HepG2 (cell line): Measurements from ENCODE around the gene MND1. TPM values are rescaled to one million over a fixed set of nuclear protein-coding genes. Genes with fewer than 3 reads are reported as not detected.

Experiments
- ATAC-seq: fragments of 200-7000 bp; cut with Tn5 transposase; 3 replicates; pipeline ENCODE4 v1.9.1; 2020; ENCODE audit warnings: mild to moderate bottlenecking, moderate library complexity
- BruUV-seq: library from RNA; stranded (reverse); fragments of 400-500 nt; replicated peaks from 2 replicates; lab custom pipeline; 2021; lab: Mats Ljungman, UMichigan
- CTCF ChIA-PET: fragments of 300-600 bp; formaldehyde crosslinking; extraction: SDS; loops from one replicate; lab custom pipeline; 2021; ENCODE audit warnings: low total read pairs, inconsistent platforms, low intra/inter-chr PET ratio; lab: Yijun Ruan, JAX
- POLR2A ChIA-PET: fragments of 350-600 bp; sonication (Branson Sonifier 250); formaldehyde crosslinking; loops from one replicate; lab custom pipeline; 2020; ENCODE audit warnings: antibody characterized with exemption, inconsistent platforms; lab: Yijun Ruan, JAX
- DNase-seq: peaks from one replicate; pipeline ENCODE4 v3.0.0-alpha.2; 2015; ENCODE audit warnings: low spot score
- FAIRE-seq: peaks from 3 replicates; lab custom pipeline; 2011; peaks lifted over from hg19 to GRCh38; lab: Jason Lieb, UNC
- H2AFZ ChIP-seq: one replicate; pipeline ENCODE4 v1.6.1; 2011; ENCODE audit warnings: low read length, inconsistent platforms
- H3K27ac ChIP-seq: fragments of 300-600 bp; 3 replicates; pipeline ENCODE4 v1.8.0; 2011; ENCODE audit warnings: mixed run types, mild to moderate bottlenecking, mixed read lengths, low read length, inconsistent platforms; ENCODE audit not compliant: insufficient read depth; ENCODE audit errors: extremely low read length
- H3K27me3 ChIP-seq, 2 experiments: fragments of 200-600 bp in 1 of 2; 2 replicates in 1 of 2; 3 replicates in 1 of 2; pipeline versions ENCODE4 v1.6.0 to v1.8.0; 2011; ENCODE audit warnings: low read length in 2 of 2, mild to moderate bottlenecking in 2 of 2, moderate library complexity in 2 of 2, inconsistent platforms in 1 of 2; ENCODE audit not compliant: insufficient read depth in 2 of 2, control insufficient read depth in 1 of 2
- H3K36me3 ChIP-seq, 2 experiments: fragments of 200-600 bp in 1 of 2; replicated peaks in 1 of 2; 2 replicates in 1 of 2; 3 replicates in 1 of 2; pipeline versions ENCODE4 v1.5.1 to v1.8.0; 2011; ENCODE audit warnings: low read length in 2 of 2, inconsistent platforms in 1 of 2; ENCODE audit not compliant: insufficient read depth in 2 of 2, control insufficient read depth in 1 of 2
- H3K4me1 ChIP-seq: 2 replicates; pipeline ENCODE4 v1.5.1; 2012; ENCODE audit warnings: low read length, inconsistent platforms; ENCODE audit not compliant: insufficient read depth
- H3K4me2 ChIP-seq: 2 replicates; pipeline ENCODE4 v1.6.0; 2011; ENCODE audit warnings: low read depth, low read length, inconsistent platforms
- H3K4me3 ChIP-seq, 3 experiments: fragments of 200-600 bp in 1 of 3; sonication (generic), shearing (Covaris generic) in 1 of 3; replicated peaks in 1 of 3; 2 replicates each; pipeline ENCODE4 v1.5.1; 2011 to 2016; ENCODE audit warnings: low read length in 3 of 3, inconsistent platforms in 2 of 3, low read depth in 2 of 3, mild to moderate bottlenecking in 2 of 3, control low read depth in 1 of 3, mixed read lengths in 1 of 3; ENCODE audit not compliant: insufficient read depth in 1 of 3
- H3K79me2 ChIP-seq: one replicate; pipeline ENCODE4 v1.6.1; 2011; ENCODE audit warnings: low read length, inconsistent platforms; ENCODE audit not compliant: insufficient read depth
- H3K9ac ChIP-seq: 2 replicates; pipeline ENCODE4 v1.6.0; 2011; ENCODE audit warnings: mild to moderate bottlenecking, low read depth, low read length, inconsistent platforms; ENCODE audit not compliant: insufficient read depth
- H3K9me3 ChIP-seq: 2 replicates; pipeline ENCODE4 v1.5.1; 2012; ENCODE audit warnings: mild to moderate bottlenecking, low read length
- H4K20me1 ChIP-seq: 2 replicates; pipeline ENCODE4 v1.6.0; 2011; ENCODE audit warnings: inconsistent platforms, mild to moderate bottlenecking, low read length, moderate library complexity; ENCODE audit not compliant: insufficient read depth
- ETV6 ChIP-seq: sonication (generic); formaldehyde crosslinking; conservative IDR thresholded peaks from 2 replicates; pipeline ENCODE4 v1.4.0; 2020; ENCODE audit warnings: missing genetic modification reagents
- GFI1 ChIP-seq: sonication (generic); formaldehyde crosslinking; IDR thresholded peaks from 2 replicates; pipeline ENCODE4 v1.5.0; 2020; ENCODE audit warnings: missing genetic modification reagents, mild to moderate bottlenecking, borderline replicate concordance
- HMG20B ChIP-seq: conservative IDR thresholded peaks from 2 replicates; pipeline ENCODE4 v1.6.1; 2016; ENCODE audit warnings: missing genetic modification reagents, missing compliant biosample characterization
- HMGA1 ChIP-seq: sonication (generic); formaldehyde crosslinking; conservative IDR thresholded peaks from 2 replicates; pipeline ENCODE4 v1.4.0; 2020; ENCODE audit warnings: missing genetic modification reagents
- KDM4B ChIP-seq: sonication (generic); formaldehyde crosslinking; IDR thresholded peaks from 2 replicates; pipeline ENCODE4 v1.4.0; 2020; ENCODE audit warnings: missing genetic modification reagents
- MAFK ChIP-seq, 2 experiments: IDR thresholded peaks in 1 of 2; conservative IDR thresholded peaks in 1 of 2; 2 replicates each; pipeline ENCODE4 v1.6.1; 2011; ENCODE audit warnings: improper control_type of control experiment in 2 of 2, low read length in 2 of 2
- MAZ ChIP-seq, 2 experiments: sonication (generic) in 1 of 2; formaldehyde crosslinking in 1 of 2; IDR thresholded peaks; 2 replicates each; pipeline versions ENCODE4 v1.5.0 to v1.6.1; 2012 to 2020; ENCODE audit warnings: low read depth in 2 of 2, mild to moderate bottlenecking in 2 of 2, borderline replicate concordance in 1 of 2, improper control_type of control experiment in 1 of 2, low read length in 1 of 2, missing genetic modification reagents in 1 of 2, moderate library complexity in 1 of 2
- POLR2A ChIP-seq, 2 experiments: IDR thresholded peaks; 2 replicates each; pipeline ENCODE4 v1.6.1; 2011; ENCODE audit warnings: low read depth in 2 of 2, low read length in 2 of 2, mild to moderate bottlenecking in 1 of 2, moderate library complexity in 1 of 2; ENCODE audit not compliant: insufficient read depth in 1 of 2
- SP1 ChIP-seq, 2 experiments: fragments of 450-650 bp in 1 of 2; sonication (generic) in 1 of 2; formaldehyde crosslinking in 1 of 2; IDR thresholded peaks; 2 replicates each; pipeline versions ENCODE4 v1.4.0 to v1.6.1; 2016 to 2020; ENCODE audit warnings: missing genetic modification reagents in 1 of 2
- STAG1 ChIP-seq: sonication (generic); formaldehyde crosslinking; IDR thresholded peaks from 2 replicates; pipeline ENCODE4 v1.4.0; 2020; ENCODE audit warnings: missing genetic modification reagents
- ZNF101 ChIP-seq: sonication (generic); formaldehyde crosslinking; IDR thresholded peaks from 2 replicates; pipeline ENCODE4 v1.4.0; 2020; ENCODE audit warnings: mild to moderate bottlenecking, low read depth, missing genetic modification reagents, borderline replicate concordance
- ZNF331 ChIP-seq: sonication (generic); formaldehyde crosslinking; IDR thresholded peaks from 2 replicates; pipeline ENCODE4 v1.4.0; 2020; ENCODE audit warnings: missing genetic modification reagents
- ZNF460 ChIP-seq: sonication (generic); formaldehyde crosslinking; IDR thresholded peaks from 2 replicates; pipeline ENCODE4 v1.5.1; 2020; ENCODE audit warnings: missing genetic modification reagents, mild to moderate bottlenecking, borderline replicate concordance
- ZNF792 ChIP-seq: IDR thresholded peaks from 2 replicates; pipeline ENCODE4 v1.6.1; 2016
- WGBS: methylation state at CpG from one replicate; pipeline ENCODE4 v1.1.6; 2017; ENCODE audit warnings: low lambda C conversion rate; 5-methylcytosine and 5-hydroxymethylcytosine counted together
- in situ Hi-C: cut with HindIII; loops from 2 replicates; pipeline ENCODE4 v1.10.0; 2017; ENCODE audit warnings: low pct_unique_long_range_greater_than_20kb; ENCODE audit not compliant: extremely low pct_ligation_motif_present
- intact Hi-C: fragments of 100-400 bp; cut with micrococcal nuclease; formaldehyde crosslinking; loops from one replicate; pipeline ENCODE4 v1.10.0; 2022; ENCODE audit not compliant: unreplicated experiment
- polyA plus RNA-seq, 8 experiments: library from polyadenylated mRNA; depleted of rRNA in 3 of 8; stranded (reverse) in 7 of 8; unstranded in 1 of 8; fragments of >200 nt; fragmentation: Illumina TruSeq in 4 of 8; extraction: Trizol in 4 of 8; gene quantifications; 2 replicates each; pipeline versions ENCODE4 v1.2.1 to v1.2.3, GENCODE V29; 2011 to 2016; ENCODE audit warnings: low read depth in 4 of 8, missing spikeins in 1 of 8, mixed read lengths in 1 of 8; ENCODE audit not compliant: insufficient read depth in 1 of 8
- total RNA-seq, 5 experiments: library from RNA; depleted of rRNA; stranded (reverse); fragments of >200 nt; fragmentation: Illumina TruSeq; extraction: Trizol; gene quantifications; 2 replicates each; pipeline ENCODE4 v1.2.3, GENCODE V29; 2016; ENCODE audit warnings: low read depth in 1 of 5
- TF ChIP-seq, protein P1 (sequence below): sonication (generic); formaldehyde crosslinking; conservative IDR thresholded peaks from 2 replicates; pipeline ENCODE4 v1.8.1; 2023; ENCODE audit warnings: missing genetic modification reagents
- TF ChIP-seq, protein P2 (sequence below): sonication (generic); formaldehyde crosslinking; IDR thresholded peaks from 2 replicates; pipeline ENCODE4 v1.8.1; 2023; ENCODE audit warnings: mild to moderate bottlenecking, missing genetic modification reagents, borderline replicate concordance
- TF ChIP-seq, protein P3 (sequence below): sonication (generic); formaldehyde crosslinking; IDR thresholded peaks from 2 replicates; pipeline ENCODE4 v1.8.0; 2022; ENCODE audit warnings: missing genetic modification reagents, mild to moderate bottlenecking, borderline replicate concordance

The MND1 gene
- total and polyA plus RNA-seq, 2 of the 13 experiments (the other 11 are each of a cell fraction or from before 2014, with no cell fraction given): 4.8 to 30.7 TPM

DNA sequence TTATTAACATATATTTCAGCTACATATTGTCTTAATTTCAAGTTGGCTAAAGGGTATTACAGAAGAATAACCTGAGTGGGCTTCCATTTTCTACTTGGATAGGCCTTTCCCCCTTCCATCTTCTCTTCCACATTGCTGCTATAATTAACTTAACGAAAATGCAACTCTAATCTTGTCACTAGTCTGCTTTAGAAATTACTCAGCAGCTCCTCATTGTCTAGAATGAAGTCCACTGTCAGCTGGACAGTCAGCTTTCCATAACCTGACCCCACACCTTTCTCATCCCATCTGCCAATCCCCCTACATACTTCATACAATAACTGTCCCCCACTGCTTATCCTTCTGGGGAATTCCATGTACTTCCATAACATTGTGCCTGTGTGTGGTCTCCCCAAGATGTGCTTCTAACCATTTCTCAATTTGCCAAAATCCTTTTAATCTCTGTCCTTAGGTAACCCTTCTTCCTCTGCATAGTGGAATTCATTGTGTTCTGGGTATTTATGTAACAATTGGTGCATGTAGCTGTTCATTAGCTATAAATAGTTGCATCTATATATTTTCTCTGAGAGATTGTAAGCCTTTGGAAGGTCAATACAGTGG lies 4.8 kb downstream of the MND1 start:
- Histone ChIP-seq H3K9ac (no peak overlapping the region), H4K20me1 (no peaks in the 10 kb centered on the region), H3K27me3 (no peaks in the 10 kb centered on the region; a peak in 1 of 5 replicates), H3K4me2 (no peak overlapping the region), H3K4me1 (peaks cover 38% of the 10 kb centered on the region), H2AFZ (no peak overlapping the region), H3K79me2 (peaks cover 38% of the 10 kb centered on the region), H3K36me3 (0 out of 5 replicates have a peak, but pooled peaks cover 1 to 3% of the 10 kb centered on the region in 2 experiments), H3K27ac (no peak overlapping the region), H3K4me3 (no peak overlapping the region), H3K9me3 (no peaks in the 10 kb centered on the region)
- no peak for FAIRE-seq
- ChIA-PET POLR2A (no interaction called here), CTCF (no interaction called here)
- WGBS: 88% methylated on average over 1 of the region's 1 CpG
- intact Hi-C loops (no loop called here), in situ Hi-C loops (loop anchor here (5.0 kb wide), 1 partner anchor 228 kb away; no protein-coding TSS in a partner anchor)
- BruUV-seq: no TSS peak
- no peak for TF ChIP-seq STAG1 (CRISPR knock-in tag)
- TF ChIP-seq ETV6 (CRISPR knock-in tag): no peak
- TF ChIP-seq, protein P1, sequence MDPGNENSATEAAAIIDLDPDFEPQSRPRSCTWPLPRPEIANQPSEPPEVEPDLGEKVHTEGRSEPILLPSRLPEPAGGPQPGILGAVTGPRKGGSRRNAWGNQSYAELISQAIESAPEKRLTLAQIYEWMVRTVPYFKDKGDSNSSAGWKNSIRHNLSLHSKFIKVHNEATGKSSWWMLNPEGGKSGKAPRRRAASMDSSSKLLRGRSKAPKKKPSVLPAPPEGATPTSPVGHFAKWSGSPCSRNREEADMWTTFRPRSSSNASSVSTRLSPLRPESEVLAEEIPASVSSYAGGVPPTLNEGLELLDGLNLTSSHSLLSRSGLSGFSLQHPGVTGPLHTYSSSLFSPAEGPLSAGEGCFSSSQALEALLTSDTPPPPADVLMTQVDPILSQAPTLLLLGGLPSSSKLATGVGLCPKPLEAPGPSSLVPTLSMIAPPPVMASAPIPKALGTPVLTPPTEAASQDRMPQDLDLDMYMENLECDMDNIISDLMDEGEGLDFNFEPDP (CRISPR knock-in tag): no peak
- TF ChIP-seq, protein P2, sequence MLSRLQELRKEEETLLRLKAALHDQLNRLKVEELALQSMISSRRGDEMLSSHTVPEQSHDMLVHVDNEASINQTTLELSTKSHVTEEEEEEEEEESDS (CRISPR knock-in tag): no peak
- TF ChIP-seq MAZ (IDR thresholded peaks at IDR 0.05; ENCODE audit: borderline replicate concordance, low read depth, low read length): no peak
- TF ChIP-seq MAZ (CRISPR knock-in tag; IDR thresholded peaks at IDR 0.05; ENCODE audit: low read depth): no peak
- TF ChIP-seq GFI1: no peak
- TF ChIP-seq, protein P3, sequence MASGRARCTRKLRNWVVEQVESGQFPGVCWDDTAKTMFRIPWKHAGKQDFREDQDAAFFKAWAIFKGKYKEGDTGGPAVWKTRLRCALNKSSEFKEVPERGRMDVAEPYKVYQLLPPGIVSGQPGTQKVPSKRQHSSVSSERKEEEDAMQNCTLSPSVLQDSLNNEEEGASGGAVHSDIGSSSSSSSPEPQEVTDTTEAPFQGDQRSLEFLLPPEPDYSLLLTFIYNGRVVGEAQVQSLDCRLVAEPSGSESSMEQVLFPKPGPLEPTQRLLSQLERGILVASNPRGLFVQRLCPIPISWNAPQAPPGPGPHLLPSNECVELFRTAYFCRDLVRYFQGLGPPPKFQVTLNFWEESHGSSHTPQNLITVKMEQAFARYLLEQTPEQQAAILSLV (CRISPR knock-in tag): no peak
- TF ChIP-seq HMGA1 (CRISPR knock-in tag): no peak
- TF ChIP-seq HMG20B (CRISPR knock-in tag): no peak
- TF ChIP-seq SP1 (IDR thresholded peaks at IDR 0.05): no peak
- TF ChIP-seq SP1 (CRISPR knock-in tag; IDR thresholded peaks at IDR 0.05): no peak
- no peak for TF ChIP-seq ZNF331 (CRISPR knock-in tag)
- TF ChIP-seq ZNF460 (CRISPR knock-in tag): no peak
- no peak for TF ChIP-seq KDM4B (CRISPR knock-in tag)
- TF ChIP-seq MAFK (conservative IDR thresholded peaks at IDR 0.05 in 1 of 2, IDR thresholded peaks at IDR 0.05 in 1 of 2; ENCODE audit: low read length in 2 of 2): no peak
- no peak for TF ChIP-seq ZNF792 (CRISPR knock-in tag)
- TF ChIP-seq POLR2A (IDR thresholded peaks at IDR 0.05; ENCODE audit: insufficient read depth in 1 of 2, low read depth in 2 of 2, low read length in 2 of 2): no peak
- TF ChIP-seq ZNF101 (CRISPR knock-in tag): no peak
- no peak for DNase-seq
- ATAC-seq: no peak
